Natural killer cell (primary cell): ENCODE data around the gene MFSD12. TPM values are rescaled to one million over a fixed set of nuclear protein-coding genes. Genes with fewer than 3 reads are reported as not detected.

Experiments used
- ATAC-seq, 3 donors: fragments of 150-1000 bp in 2 of 3; fragments of 200-7000 bp in 1 of 3; cut with Tn5 transposase; 1 replicate in 1 of 3; 2 replicates in 2 of 3; pipeline ENCODE4 v1.10.0; 2021; ENCODE audit warnings: mild to moderate bottlenecking in 2 of 3, moderate library complexity in 2 of 3
- DNase-seq, 2 donors: peaks; one replicate each; pipeline versions ENCODE4 v3.0.0 to v3.0.0-alpha.2; 2013 to 2021; ENCODE audit warnings: mixed read lengths in 1 of 2
- H3K27ac ChIP-seq: one replicate; pipeline ENCODE4 v1.5.1; 2013; ENCODE audit warnings: mild to moderate bottlenecking, low read length
- H3K27me3 ChIP-seq: one replicate; pipeline ENCODE4 v1.6.1; 2013; ENCODE audit warnings: low read length; ENCODE audit not compliant: control insufficient read depth, insufficient read depth
- H3K36me3 ChIP-seq: one replicate; pipeline ENCODE4 v1.6.1; 2013; ENCODE audit warnings: low read length; ENCODE audit not compliant: control insufficient read depth, insufficient read depth
- H3K4me1 ChIP-seq: one replicate; pipeline ENCODE4 v1.6.1; 2013; ENCODE audit warnings: low read length; ENCODE audit not compliant: control insufficient read depth, insufficient read depth
- H3K4me3 ChIP-seq: one replicate; pipeline ENCODE4 v1.5.1; 2013; ENCODE audit warnings: low read length
- H3K9me3 ChIP-seq: one replicate; pipeline ENCODE4 v1.6.1; 2013; ENCODE audit warnings: low read length; ENCODE audit not compliant: control insufficient read depth, insufficient read depth
- H3K27ac Mint-ChIP-seq, 2 donors: one replicate each; pipeline ENCODE4 v1.8.0; 2022; ENCODE audit warnings: mild to moderate bottlenecking in 2 of 2, mixed read lengths in 2 of 2, moderate library complexity in 1 of 2
- H3K27me3 Mint-ChIP-seq, 2 donors: one replicate each; pipeline ENCODE4 v1.8.0; 2022; ENCODE audit warnings: low read depth in 2 of 2, mixed read lengths in 2 of 2
- H3K36me3 Mint-ChIP-seq: one replicate; pipeline ENCODE4 v1.8.0; 2022; ENCODE audit warnings: mixed read lengths
- H3K4me1 Mint-ChIP-seq, 2 donors: one replicate each; pipeline ENCODE4 v1.8.0; 2022; ENCODE audit warnings: mixed read lengths in 2 of 2
- H3K4me3 Mint-ChIP-seq: one replicate; pipeline ENCODE4 v1.8.0; 2022; ENCODE audit warnings: mild to moderate bottlenecking, moderate library complexity, mixed read lengths
- H3K9me3 Mint-ChIP-seq, 2 donors: one replicate each; pipeline ENCODE4 v1.8.0; 2022; ENCODE audit warnings: mixed read lengths in 2 of 2
- CTCF ChIP-seq: fragments of 200-600 bp; IDR thresholded peaks from one replicate; pipeline ENCODE4 v1.8.0; 2022; ENCODE audit warnings: antibody characterized with exemption
- WGBS: methylation state at CpG from one replicate; pipeline ENCODE4 v1.1.7; 2013; ENCODE audit warnings: missing lambda C conversion rate; ENCODE audit not compliant: insufficient coverage; 5-methylcytosine and 5-hydroxymethylcytosine counted together
- intact Hi-C: fragments of 100-400 bp; cut with micrococcal nuclease; formaldehyde crosslinking; loops from one replicate; pipeline ENCODE4 v1.14.2; 2022
- total RNA-seq, 4 donors: library from RNA; stranded (reverse); fragments of 120-200 nt in 1 of 4; gene quantifications; one replicate each; pipeline versions ENCODE4 v1.2.3 to v1.2.4, GENCODE V29; 2013 to 2022

MFSD12 gene
- total RNA-seq, 3 donors from 2014 or later (not counting 1 experiment from before 2014, with no cell fraction given): 29.8 to 34.5 (median 33.6) TPM

GRCh38 chr19:3546119-3546518, 11.3 kb downstream of the MFSD12 start:
- Mint-ChIP-seq H3K27ac (peak overlapping the region in 1 of 2 donors; percentile 59), H3K4me1 (peaks cover 0 to 14% of the 10 kb centered on the region in 2 donors), H3K9me3 (no peaks in the 10 kb centered on the region), H3K36me3 (no peaks in the 10 kb centered on the region), H3K27me3 (no peaks in the 10 kb centered on the region), H3K4me3 (no peak overlapping the region)
- DNase-seq: no peak
- H3K4me1 ChIP-seq: peaks cover 14% of the 10 kb centered on the region
- no peaks in the 10 kb centered on the region for H3K9me3 ChIP-seq
- 96% methylated on average over 23 of the region's 23 CpGs for WGBS
- intact Hi-C loops: no loop called here
- H3K4me3 ChIP-seq: no peak overlapping the region
- H3K36me3 ChIP-seq: peaks cover 27% of the 10 kb centered on the region
- TF ChIP-seq CTCF: no peak
- ATAC-seq: no peak
- no peaks in the 10 kb centered on the region for H3K27me3 ChIP-seq
- H3K27ac ChIP-seq: no peak overlapping the region

DNA sequence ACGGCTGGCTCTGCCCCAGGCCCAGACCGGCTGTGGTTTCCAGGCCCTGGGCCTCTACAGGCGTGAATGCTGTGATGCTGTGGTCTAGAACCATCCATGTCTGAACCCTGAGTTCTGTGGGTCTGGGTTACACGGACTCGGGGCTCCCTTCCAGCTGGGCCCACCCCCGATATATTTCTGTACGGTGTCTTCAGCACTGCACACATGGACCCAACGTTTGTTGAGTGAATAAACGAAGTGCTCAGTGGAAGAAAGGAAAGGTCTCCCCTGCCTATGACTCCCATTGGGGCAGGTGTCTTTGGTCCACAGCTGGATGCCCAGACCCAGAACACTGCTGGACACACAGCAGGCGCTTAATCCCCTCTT, 11.7 kb downstream of the MFSD12 start:
- no peak overlapping the region for H3K4me3 Mint-ChIP-seq
- H3K9me3 Mint-ChIP-seq: no peaks in the 10 kb centered on the region
- no peaks in the 10 kb centered on the region for H3K9me3 ChIP-seq
- no peaks in the 10 kb centered on the region for H3K27me3 ChIP-seq
- no peak for TF ChIP-seq CTCF
- no peak overlapping the region for H3K27ac ChIP-seq
- H3K27me3 Mint-ChIP-seq: no peaks in the 10 kb centered on the region
- H3K36me3 Mint-ChIP-seq: no peaks in the 10 kb centered on the region
- ATAC-seq (no peak), DNase-seq (no peak)
- peaks cover 25% of the 10 kb centered on the region for H3K36me3 ChIP-seq
- 78% methylated on average over 10 of the region's 10 CpGs for WGBS
- peaks cover 0 to 14% of the 10 kb centered on the region in 2 donors for H3K4me1 Mint-ChIP-seq
- peaks cover 14% of the 10 kb centered on the region for H3K4me1 ChIP-seq
- H3K27ac Mint-ChIP-seq: peak overlapping the region; percentile 26 to 59
- intact Hi-C loops: loop anchor here (1.0 to 2.0 kb wide), 2 partner anchors 73 to 161 kb away; no protein-coding TSS in a partner anchor
- no peak overlapping the region for H3K4me3 ChIP-seq

- H3K4me3 Mint-ChIP-seq: no peak overlapping the region
- 76% methylated on average over 30 of the region's 30 CpGs for WGBS
Measured at GRCh38 chr19:3544742-3545668, 12.4 kb downstream of the MFSD12 start.

More at GRCh38 chr19:3544742-3545668, 12.4 kb downstream of the MFSD12 start:
- Mint-ChIP-seq H3K27ac (peak overlapping the region; percentile 26 to 59), H3K27me3 (no peaks in the 10 kb centered on the region), H3K9me3 (no peaks in the 10 kb centered on the region), H3K4me1 (peaks cover 0 to 14% of the 10 kb centered on the region in 2 donors), H3K36me3 (no peaks in the 10 kb centered on the region)
- no peaks in the 10 kb centered on the region for H3K9me3 ChIP-seq
- no peaks in the 10 kb centered on the region for H3K27me3 ChIP-seq
- peaks cover 25% of the 10 kb centered on the region for H3K36me3 ChIP-seq
- ATAC-seq (peak; percentile 77 to 93 (median 82)), DNase-seq (peak; percentile 83 to 84)
- no peak overlapping the region for H3K27ac ChIP-seq
- TF ChIP-seq CTCF: peak; percentile 91
- intact Hi-C loops: loop anchor here (1.0 to 2.0 kb wide), 2 partner anchors 73 to 162 kb away; no protein-coding TSS in a partner anchor
- H3K4me3 ChIP-seq: no peak overlapping the region
- peaks cover 14% of the 10 kb centered on the region for H3K4me1 ChIP-seq
